Activated CD4-positive, CD25-positive, alpha-beta regulatory T cell treated with anti-CD3 and anti-CD28 coated beads, Interleukin-2, amount 50 U/mL, for 72 hours (primary cell): Measurements from ENCODE around the gene MCEMP1.
A peak's percentile ranks its signal among the peaks of the same experiment; 100 is the strongest.

ENCODE experiments used
- DNase-seq: peaks from one replicate; pipeline ENCODE4 v3.0.0; 2021

The MCEMP1 gene

DNA sequence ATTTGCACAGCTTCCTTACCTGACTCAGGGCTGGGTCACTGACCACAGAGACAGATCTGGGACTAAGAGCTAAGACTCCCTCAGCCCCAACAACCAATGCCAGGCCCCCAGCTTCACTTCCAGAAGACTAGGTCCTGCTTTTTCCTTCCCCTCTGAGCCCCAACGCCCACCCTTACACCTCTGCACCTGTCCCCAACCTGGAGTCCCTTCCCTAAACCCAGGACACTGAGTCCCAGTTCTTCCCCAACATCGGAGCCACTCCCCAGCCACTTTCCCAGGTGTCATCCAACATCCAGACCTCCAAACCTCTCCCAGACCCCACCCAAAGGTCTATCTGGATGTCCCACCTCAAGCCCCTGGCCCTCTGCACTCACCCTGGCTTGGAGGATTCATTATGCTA lies 22.1 kb downstream of the MCEMP1 start:
- DNase-seq = no peak

DNA sequence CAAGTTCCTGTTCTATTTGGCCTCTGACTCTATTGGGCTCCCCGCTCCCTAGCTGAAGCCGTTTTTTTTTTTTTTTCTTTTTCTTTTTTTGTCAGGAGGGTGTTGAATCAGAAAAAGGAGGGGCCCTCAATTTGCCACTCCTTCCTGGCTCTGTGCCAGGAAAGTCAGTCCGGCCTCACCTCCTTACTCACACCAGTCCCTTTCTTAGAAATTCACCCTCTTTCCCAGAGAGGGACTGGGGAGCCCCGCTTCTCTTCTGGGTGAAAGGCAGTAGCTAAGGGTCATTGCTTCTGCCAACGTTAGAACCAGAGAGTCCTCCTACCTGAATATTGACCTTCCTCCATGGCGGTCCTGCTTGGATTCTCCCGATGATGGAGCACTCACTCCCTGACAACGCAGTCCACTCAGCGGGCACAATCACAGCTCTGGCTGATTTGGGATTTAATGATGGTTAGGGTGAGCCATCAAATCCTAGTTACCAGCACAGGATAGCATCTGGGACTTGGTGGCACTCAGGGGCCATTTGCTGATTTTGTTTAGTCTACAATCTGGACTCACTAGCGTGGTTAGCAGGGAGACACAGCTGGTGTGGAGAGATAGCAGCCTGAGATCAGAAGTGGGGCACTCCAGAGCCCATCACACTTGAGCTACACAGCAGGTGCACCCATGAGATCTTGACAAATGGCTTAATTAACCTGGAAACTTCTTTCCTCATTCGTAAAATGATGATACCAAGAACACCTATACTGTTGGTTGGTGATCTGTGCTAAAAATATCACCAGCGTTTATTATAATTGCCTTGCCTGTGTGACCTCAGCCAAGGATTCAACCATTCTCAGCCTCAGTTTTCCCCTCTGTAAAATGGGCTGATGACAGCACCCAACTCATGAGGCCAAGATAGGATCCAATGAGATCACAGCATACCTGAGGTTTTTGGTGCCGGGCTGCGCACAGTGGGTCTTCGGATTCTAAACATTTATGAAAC lies 22.8 kb downstream of the MCEMP1 start:
- DNase-seq = peak; percentile 45

DNA sequence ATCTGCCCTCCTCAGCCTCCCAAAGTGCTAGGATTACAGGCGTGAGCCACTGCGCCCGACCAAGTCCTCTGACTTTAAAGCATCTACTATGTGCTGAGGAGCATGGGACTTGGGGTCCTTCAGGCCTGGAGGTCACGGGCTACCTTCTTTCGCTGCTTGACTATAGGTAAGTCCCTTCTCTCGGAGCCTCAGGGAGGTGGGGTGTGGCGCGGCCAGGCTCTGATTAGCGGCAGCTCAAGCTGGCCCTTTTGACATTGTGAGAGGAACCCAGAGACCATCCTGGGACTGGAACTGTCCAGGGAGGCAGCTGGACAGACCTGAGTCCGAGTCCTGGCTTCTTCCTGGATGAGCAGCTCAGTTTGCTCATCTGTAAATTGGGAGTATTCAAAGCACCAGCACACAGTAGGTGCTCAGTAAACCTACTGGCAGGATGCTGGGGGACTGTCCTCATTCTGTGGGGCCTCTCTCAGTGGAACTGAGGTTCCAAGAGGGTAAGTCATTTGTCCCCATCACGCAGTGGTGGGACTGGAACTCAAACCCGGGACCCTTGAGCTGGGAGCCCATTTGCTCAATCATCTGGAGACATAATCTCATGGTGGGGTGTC lies 24.3 kb downstream of the MCEMP1 start:
- no peak for DNase-seq

GRCh38 chr19:7701654-7702457 lies 25.0 kb downstream of the MCEMP1 start, which contains the start of gene FCER2:
TSS of gene FCER2 (minus strand) at chr19:7702131. CDS start at chr19:7699760, 2,371 bp downstream.
- no peak for DNase-seq

GRCh38 chr19:7703332-7703731 lies 26.4 kb downstream of the MCEMP1 start:
- DNase-seq = no peak

DNA sequence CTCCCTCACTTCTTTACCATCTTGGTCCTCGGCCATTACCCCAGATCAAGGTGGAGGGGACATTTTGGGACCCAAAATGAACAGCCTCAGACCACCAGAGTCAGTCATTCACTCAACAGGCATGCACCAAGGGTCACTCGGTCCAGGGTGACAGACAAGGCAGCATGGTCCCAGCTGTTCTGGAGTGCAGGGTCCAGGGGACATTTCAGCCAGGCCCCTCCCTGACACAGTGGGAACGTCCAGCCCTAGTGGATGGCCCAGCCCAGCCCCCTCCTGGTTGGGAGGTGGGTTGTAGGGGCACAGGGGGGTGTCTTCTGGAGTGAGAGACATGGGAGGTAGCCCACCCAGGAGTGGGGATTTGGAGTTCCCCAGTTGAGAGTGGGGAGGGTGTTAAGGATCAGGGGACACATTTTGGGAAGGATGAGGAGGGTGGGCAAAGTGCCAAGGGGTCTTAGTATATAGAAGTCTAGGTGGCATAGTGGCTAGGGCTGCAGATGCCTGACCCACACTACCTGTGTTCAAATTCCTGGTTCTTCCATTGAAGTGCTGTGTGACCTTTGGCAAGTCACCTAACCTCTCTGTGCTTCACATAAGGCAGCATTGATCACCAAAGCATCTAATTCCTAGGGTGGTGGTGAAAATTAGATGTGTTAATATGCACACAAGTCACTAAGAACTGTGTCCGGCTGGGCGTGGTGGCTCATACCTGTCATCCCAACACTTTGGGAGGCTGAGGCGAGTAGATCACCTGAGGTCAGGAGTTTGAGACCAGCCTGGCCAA lies 27.6 kb downstream of the MCEMP1 start:
- DNase-seq = no peak

DNA sequence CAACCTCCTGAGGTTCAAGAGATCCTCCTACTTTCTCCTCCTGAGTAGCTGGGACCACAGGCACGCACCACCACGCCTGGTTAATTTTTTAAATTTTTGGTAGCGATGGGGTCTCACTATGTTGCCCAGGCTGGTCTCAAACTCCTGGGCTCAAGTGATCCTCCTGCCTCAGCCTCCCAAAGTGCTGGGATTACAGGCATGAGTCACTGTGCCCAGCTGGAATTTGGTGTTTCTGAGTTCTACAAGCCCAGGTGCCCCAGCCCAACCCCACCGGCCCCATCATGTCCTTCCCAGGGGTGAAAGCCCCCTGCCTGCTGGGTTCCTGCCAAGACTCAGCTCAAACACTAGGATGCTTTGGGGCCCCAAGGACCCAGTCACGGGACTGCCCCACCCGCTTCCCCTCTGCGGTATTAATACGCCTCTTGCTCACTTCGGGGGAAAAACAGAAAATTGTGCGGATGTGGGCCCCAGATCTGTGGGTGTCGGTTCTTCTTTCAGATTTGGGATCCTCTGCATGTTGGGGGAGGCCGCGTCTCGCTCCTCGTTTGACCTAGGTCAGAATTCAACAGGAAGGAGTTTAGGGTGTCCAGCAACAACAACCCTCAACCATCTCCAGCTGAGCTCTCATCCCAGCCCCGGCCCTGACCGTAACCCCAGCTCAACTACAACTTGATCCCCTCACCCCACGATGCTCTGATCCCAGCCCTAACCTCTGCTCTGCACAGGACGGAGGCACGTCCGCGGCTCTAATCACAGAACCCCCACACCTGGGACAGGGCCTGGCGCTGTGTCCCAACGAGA lies 28.7 kb downstream of the MCEMP1 start:
- DNase-seq = peak; percentile 67

DNA sequence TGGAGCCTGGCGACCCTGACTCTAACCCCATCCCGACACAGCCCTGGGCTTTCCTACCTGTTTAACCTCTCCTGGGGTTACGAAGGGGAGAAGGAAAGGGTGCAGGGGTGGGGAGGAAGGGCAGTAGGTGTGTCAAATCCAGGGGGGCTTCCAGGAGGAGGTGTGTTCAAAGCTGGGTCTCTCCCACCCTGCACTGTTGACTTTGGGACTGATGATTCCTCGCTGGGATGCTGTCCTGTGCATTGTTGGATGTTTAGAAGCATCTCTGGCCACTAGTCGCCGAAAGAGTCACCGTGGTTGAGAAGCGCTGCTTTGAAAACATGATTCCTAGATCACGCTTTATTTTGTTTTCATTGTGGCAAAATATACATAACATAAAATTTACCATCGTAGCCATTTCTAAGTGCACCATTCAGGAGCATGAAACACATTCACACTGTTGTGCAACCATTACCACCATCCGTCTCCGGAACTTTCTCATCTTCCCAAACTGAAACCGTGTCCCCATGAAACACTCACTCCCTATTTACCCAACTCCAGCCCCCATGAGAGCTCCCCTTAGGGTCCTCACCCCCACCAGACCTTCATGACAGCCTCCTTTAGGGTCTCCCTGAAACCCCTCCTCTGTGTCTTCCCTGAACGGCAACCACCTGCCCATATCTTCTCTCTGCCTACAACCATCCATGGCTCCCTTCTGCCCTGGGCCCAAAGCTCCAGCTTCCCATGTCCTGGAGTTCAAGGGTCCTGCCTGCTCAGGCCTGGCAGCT lies 29.5 kb downstream of the MCEMP1 start:
- DNase-seq = no peak

DNA sequence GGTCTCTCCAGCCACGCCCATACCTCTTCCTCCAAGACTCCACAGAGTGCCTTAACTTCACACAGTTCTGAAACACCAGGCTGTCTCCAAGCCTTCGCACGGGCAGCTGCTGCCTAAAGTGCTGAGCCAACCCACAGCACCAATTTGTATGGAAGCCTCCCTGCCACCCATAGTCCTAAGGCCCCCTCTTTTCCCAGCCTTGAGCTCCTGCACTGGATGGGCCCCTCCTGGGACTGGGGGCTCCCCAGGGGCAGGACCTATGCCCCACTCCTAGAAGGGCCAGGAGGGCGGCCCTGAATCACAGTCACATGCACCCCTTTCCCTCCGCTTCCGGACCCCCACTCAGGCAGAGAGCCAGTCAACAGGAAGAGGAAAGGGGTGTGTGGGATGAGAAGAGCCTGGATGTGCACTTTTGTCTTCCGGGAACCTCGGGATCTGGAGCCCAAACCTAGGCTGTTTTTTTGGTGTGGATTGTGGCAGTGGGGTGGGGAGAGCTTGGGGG lies 30.1 kb downstream of the MCEMP1 start:
- DNase-seq = no peak

DNA sequence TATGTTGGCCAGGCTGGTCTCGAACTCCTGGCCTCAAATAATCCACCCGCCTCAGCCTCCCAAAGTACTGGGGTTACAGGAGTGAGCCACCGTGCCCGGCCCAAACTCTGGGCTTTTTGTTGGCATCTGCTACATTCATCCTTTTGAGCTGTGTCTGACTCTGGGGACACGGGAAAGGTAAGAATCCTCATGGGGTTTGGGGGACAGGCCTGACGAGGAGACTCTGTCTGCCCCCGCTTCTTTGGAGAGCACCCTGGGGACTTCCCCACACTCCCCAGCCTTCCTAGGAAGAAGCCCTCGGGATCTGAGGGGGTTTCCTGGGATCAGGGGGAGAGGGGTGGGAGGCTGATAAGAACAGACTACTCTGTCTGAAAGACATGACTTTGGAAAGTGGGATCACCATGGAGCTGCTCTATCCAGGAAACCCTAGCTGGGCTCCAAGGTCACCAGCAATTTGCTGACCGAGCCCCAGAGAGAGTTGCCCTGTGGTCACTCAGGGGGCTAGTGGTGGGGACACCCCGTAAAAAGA lies 33.1 kb downstream of the MCEMP1 start:
- no peak for DNase-seq

- DNase-seq = no peak
These were observed 33.7 kb downstream of the MCEMP1 start for GRCh38 chr19:7710616-7711015.

GRCh38 chr19:7715671-7716070 lies 38.8 kb downstream of the MCEMP1 start:
- DNase-seq = no peak

- no peak for DNase-seq
These were observed 39.9 kb downstream of the MCEMP1 start for GRCh38 chr19:7716762-7717161.

- no peak for DNase-seq
These were observed 41.8 kb downstream of the MCEMP1 start for GRCh38 chr19:7718668-7719067.

GRCh38 chr19:7720351-7720750 lies 43.5 kb downstream of the MCEMP1 start:
- DNase-seq = no peak

- DNase-seq = no peak
These were observed 45.4 kb downstream of the MCEMP1 start for GRCh38 chr19:7722231-7722651.

DNA sequence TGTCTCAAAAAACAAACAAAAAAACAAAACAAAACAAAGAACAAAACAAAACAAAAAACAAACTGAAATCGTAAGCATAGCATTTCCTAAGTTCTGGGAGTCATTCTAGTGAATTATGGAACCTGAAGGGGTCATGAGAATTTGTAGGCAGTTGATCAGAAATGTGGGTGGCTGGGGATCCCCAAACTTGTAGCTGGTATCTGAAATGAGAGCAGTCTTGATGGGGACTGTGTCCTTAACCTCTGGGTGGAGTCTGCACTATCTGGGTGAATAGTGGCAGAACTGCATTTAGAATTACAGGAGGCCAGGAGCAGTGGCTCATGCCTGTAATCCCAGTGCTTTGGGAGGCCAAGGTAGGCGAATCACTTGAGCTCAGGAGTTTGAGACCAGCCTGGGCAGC lies 48.9 kb downstream of the MCEMP1 start:
- DNase-seq = no peak

DNA sequence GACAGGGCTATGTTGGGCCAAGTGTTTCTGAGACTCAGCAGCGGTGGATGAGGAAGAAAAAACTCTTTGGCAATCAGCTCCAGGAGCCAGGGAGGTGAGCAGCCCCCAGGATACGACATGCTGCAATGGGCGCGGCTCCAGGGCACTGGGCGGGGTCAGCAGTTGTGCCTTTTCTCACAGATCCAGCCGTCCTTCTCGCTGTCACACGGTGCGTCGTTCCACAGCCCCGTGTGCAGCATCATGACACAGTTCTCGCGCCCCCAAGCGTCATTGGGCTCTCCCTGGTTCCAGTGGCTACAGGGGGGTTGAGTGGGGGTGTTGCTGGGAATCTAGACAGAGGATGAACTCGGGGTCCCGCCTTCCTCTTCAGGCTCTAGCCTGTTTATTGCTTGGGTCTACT lies 52.3 kb downstream of the MCEMP1 start:
- no peak for DNase-seq
